ENCODE data around the gene MCTP2. TPM values are rescaled to one million over a fixed set of nuclear protein-coding genes. Genes with fewer than 3 reads are reported as not detected.

The MCTP2 gene
- total and polyA plus RNA-seq, 2 of the 8 experiments (the other 6 are each of a cell fraction or from before 2014, with no cell fraction given): 3.4 to 4.5 TPM

DNA sequence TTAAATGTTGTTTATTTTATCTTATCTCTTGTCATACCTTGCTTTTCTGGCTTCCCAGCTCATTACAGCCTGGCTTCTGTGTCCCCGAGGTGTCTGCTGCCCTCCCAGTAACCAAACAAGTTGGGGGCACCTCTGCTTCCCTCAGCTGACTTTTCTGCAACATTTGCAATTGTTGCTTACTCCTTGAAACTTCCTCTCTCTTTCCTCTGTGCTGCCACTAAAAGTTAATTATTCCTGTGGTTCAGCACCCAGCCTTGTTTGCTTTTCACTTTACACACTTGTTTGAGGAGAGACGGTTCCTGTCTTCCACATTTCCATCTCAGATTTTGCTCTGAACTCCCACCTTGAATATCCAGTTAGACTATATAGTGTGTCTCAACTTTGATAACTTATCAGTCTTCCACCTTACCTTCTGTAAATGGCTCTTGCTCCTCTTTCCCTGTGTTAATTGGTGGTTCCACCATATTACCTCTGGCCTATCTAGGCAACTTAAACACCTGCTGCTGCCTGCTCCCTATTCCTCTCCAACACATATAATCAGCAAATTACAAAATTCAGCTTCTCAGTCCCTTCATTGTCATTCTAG, 21.6 kb downstream of the MCTP2 start:
- no peak overlapping the region for H3K4me2 ChIP-seq (ENCODE audit: insufficient read depth in 1 of 2, low read depth in 2 of 2, low read length in 2 of 2)
- H4K20me1 ChIP-seq (replicated peaks in 1 of 2; ENCODE audit: control insufficient read depth in 1 of 2, insufficient read depth in 2 of 2, low read length in 2 of 2): no peaks in the 10 kb centered on the region
- H3K79me2 ChIP-seq (ENCODE audit: control insufficient read depth in 1 of 2, insufficient read depth in 2 of 2, low read length in 2 of 2): no peaks in the 10 kb centered on the region
- no peak overlapping the region for H2BK20ac ChIP-seq (ENCODE audit: low read length)
- H2BK12ac ChIP-seq (ENCODE audit: low read depth, low read length): no peak overlapping the region
- TF ChIP-seq, protein P1, sequence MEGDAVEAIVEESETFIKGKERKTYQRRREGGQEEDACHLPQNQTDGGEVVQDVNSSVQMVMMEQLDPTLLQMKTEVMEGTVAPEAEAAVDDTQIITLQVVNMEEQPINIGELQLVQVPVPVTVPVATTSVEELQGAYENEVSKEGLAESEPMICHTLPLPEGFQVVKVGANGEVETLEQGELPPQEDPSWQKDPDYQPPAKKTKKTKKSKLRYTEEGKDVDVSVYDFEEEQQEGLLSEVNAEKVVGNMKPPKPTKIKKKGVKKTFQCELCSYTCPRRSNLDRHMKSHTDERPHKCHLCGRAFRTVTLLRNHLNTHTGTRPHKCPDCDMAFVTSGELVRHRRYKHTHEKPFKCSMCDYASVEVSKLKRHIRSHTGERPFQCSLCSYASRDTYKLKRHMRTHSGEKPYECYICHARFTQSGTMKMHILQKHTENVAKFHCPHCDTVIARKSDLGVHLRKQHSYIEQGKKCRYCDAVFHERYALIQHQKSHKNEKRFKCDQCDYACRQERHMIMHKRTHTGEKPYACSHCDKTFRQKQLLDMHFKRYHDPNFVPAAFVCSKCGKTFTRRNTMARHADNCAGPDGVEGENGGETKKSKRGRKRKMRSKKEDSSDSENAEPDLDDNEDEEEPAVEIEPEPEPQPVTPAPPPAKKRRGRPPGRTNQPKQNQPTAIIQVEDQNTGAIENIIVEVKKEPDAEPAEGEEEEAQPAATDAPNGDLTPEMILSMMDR (IDR thresholded peaks at IDR 0.05; ENCODE audit: control extremely low read depth in 1 of 3, insufficient read depth in 1 of 3, low read depth in 1 of 3, low read length in 3 of 3): no peak
- TF ChIP-seq GTF2F1 (IDR thresholded peaks at IDR 0.05; ENCODE audit: borderline replicate concordance, low read depth, low read length) (no peak), CREB1 (IDR thresholded peaks at IDR 0.05) (no peak), SP4 (IDR thresholded peaks at IDR 0.05; ENCODE audit: low read length) (no peak), CEBPB (IDR thresholded peaks at IDR 0.05; ENCODE audit: low read depth, low read length) (no peak), ASH2L (IDR thresholded peaks at IDR 0.05; ENCODE audit: low read length) (no peak), EZH2 (IDR thresholded peaks at IDR 0.05; ENCODE audit: low read depth, low read length, severe bottlenecking) (no peak), PHF8 (conservative IDR thresholded peaks at IDR 0.05; ENCODE audit: low read depth, low read length) (no peak)
- TF ChIP-seq, protein P2, sequence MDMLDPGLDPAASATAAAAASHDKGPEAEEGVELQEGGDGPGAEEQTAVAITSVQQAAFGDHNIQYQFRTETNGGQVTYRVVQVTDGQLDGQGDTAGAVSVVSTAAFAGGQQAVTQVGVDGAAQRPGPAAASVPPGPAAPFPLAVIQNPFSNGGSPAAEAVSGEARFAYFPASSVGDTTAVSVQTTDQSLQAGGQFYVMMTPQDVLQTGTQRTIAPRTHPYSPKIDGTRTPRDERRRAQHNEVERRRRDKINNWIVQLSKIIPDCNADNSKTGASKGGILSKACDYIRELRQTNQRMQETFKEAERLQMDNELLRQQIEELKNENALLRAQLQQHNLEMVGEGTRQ (IDR thresholded peaks at IDR 0.05; ENCODE audit: low read length): no peak
- H2AFZ ChIP-seq (ENCODE audit: low read length): no peak overlapping the region
- H3K9me3 ChIP-seq (ENCODE audit: insufficient read depth in 2 of 2, low read depth in 1 of 2, low read length in 1 of 2): no peaks in the 10 kb centered on the region
- H3K56ac ChIP-seq (replicated peaks; ENCODE audit: insufficient read length, low read depth, low read length): no peak overlapping the region
- FAIRE-seq: no peak
- no peak overlapping the region for H2BK120ac ChIP-seq (replicated peaks; ENCODE audit: low read depth, low read length)
- no peaks in the 10 kb centered on the region for H3K23me2 ChIP-seq (ENCODE audit: low read depth, low read length)
- POLR2A ChIA-PET (ENCODE audit: partially characterized antibody): no interaction called here
- H4K8ac ChIP-seq (ENCODE audit: extremely low read depth, insufficient read depth, low read length): no peak overlapping the region
- CTCF ChIA-PET (ENCODE audit: partially characterized antibody): interaction anchor here (1.2 kb wide), 1 partner anchor 29 kb away, joined by 4 read pairs; no protein-coding TSS in a partner anchor
- no peak overlapping the region for H2AK5ac ChIP-seq (ENCODE audit: low read depth, low read length)
- H3K4me1 ChIP-seq (replicated peaks in 1 of 4; ENCODE audit: control insufficient read depth in 3 of 4, insufficient read depth in 4 of 4, low read length in 3 of 4): no peaks in the 10 kb centered on the region
- no peak overlapping the region for H2BK15ac ChIP-seq (ENCODE audit: low read length)
- DNase-seq (ENCODE audit: low read depth in 1 of 2, low spot score in 2 of 2): no peak
- no peaks in the 10 kb centered on the region for H3K79me1 ChIP-seq (ENCODE audit: low read depth, low read length)
- no peaks in the 10 kb centered on the region for H3K27me3 ChIP-seq (replicated peaks in 1 of 4; ENCODE audit: control insufficient read depth in 3 of 4, extremely low read depth in 1 of 4, insufficient read depth in 3 of 4, low read length in 3 of 4)
- H3K4me3 ChIP-seq (ENCODE audit: extremely low read depth in 1 of 4, insufficient read depth in 2 of 4, low read depth in 3 of 4, low read length in 4 of 4): no peak overlapping the region
- no peak overlapping the region for H3K4ac ChIP-seq (replicated peaks; ENCODE audit: insufficient read length, low read depth, low read length)
- no peaks in the 10 kb centered on the region for H3K36me3 ChIP-seq (ENCODE audit: control insufficient read depth in 2 of 4, insufficient read depth in 4 of 4, low read length in 3 of 4)
- no peak overlapping the region for H4K91ac ChIP-seq (replicated peaks; ENCODE audit: insufficient read length, low read length)
- H4K5ac ChIP-seq (ENCODE audit: insufficient read length, low read depth, low read length): no peak overlapping the region
- H3K27ac ChIP-seq (ENCODE audit: low read depth, low read length): no peak overlapping the region
- H3K23ac ChIP-seq (ENCODE audit: insufficient read length): no peak overlapping the region
- no peak overlapping the region for H2BK5ac ChIP-seq (ENCODE audit: low read depth, low read length)
- 94% methylated on average over 2 of the region's 2 CpGs; no CpG with 5 or more reads in 1 of the 2 experiments for WGBS, 2 experiments (ENCODE audit: extremely low coverage in 1 of 2, insufficient coverage in 1 of 2, insufficient read length in 1 of 2, insufficient replicate concordance in 2 of 2, low coverage in 1 of 2, low lambda C conversion rate in 2 of 2, missing lambda C conversion rate in 1 of 2)
- H3K14ac ChIP-seq (ENCODE audit: insufficient read length): no peak overlapping the region
- no peak overlapping the region for H3K18ac ChIP-seq (ENCODE audit: extremely low read depth, low read length)
- no peak overlapping the region for H3K9ac ChIP-seq (replicated peaks in 1 of 4; ENCODE audit: extremely low read depth in 1 of 4, low read depth in 3 of 4, low read length in 3 of 4)
